Melanocyte of skin (primary cell): ENCODE measurements around the gene USP15. TPM values are rescaled to one million over a fixed set of nuclear protein-coding genes. Genes with fewer than 3 reads are reported as not detected.

Experiments
- small RNA-seq, 2 donors: library from RNA; depleted of rRNA; stranded (forward); fragments of <200 nt; gene quantifications; one replicate each; pipeline ENCODE3, GENCODE V24; 2012
- total RNA-seq, 2 donors: library from RNA; depleted of rRNA; stranded (reverse); fragments of >200 nt; gene quantifications; 2 replicates each; pipeline ENCODE4 v1.2.3, GENCODE V29; 2012

USP15 gene
- total RNA-seq, result 10 to 100 TPM; 58.3 to 69.2 TPM

GRCh38 chr12:62259993-62260732 is at the start of gene USP15:
USP15 (plus strand) TSS chr12:62260404; CDS start chr12:62260415, 11 bp downstream.

Small RNA genes lying within 50 kb of the gene (small RNA-seq; reads per million reads assigned to genes)
- 0 reads per million in 2 donors for gene RF00017
- 0 reads per million in 2 donors for gene RNU6-595P

Other genes starting within 250 kb of the USP15 start
- gene MON2, start 206.4 kb downstream of the USP15 start, total RNA-seq, result 10 to 100 TPM; 32.7 to 38.6 TPM